ENCODE results near the gene STK11. TPM values are rescaled to one million over a fixed set of nuclear protein-coding genes. Genes with fewer than 3 reads are reported as not detected.

The STK11 gene
- polyA plus RNA-seq, 1 of the 3 experiments (the other 2 are of a cell fraction) = 55.5 TPM

DNA sequence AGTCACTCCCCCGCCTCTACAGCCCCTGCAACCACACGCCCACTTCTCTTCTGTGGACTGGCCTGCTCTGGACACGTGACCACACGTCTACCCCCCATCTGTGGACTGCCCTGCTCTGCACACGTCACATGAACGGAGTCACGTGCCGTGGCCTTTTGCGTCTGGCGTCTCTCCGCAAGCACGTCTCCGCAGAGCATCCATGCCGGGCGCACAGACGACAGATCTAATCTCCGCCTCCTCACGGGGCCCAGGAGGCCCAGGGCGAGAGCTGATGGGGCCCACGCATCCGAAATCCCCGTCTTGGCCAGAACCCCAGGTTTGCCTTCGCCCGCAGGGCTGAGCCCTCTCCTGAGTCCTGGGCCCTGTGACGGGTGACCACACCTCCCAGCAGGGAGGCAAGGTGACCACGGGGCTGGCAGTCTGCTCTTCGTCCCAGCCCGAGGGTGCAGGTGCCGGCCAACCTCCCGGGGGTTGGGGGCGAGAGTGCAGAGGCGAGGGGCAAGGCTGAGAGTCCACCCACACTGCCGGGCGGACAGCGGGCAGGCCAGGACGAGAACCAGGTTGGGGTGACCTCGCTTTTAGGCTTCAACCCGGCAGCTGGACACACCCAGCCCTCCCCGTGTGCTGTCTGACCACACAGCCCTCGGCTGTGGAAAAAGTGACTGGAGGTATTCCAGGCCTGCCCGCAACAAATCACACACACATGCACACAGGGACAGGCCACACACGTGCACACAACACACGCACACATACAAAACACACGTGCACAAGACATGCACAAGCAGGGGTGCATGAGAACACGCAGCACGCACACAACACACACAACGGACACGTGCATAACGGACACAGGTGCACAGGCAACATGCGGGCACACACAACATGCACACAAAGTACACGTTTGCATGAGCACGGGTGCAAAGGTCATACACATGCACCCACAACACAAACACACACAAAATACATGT is 35.4 kb upstream of the STK11 start (continued):
- TF ChIP-seq FOSL2 (IDR thresholded peaks at IDR 0.05; ENCODE audit: borderline replicate concordance, low read depth) = no peak
- TF ChIP-seq SMC3 (IDR thresholded peaks at IDR 0.05; ENCODE audit: low read depth, low read length) = no peak
- no peak for TF ChIP-seq ELF1 (IDR thresholded peaks at IDR 0.05)
- TF ChIP-seq EP300 (IDR thresholded peaks at IDR 0.05; ENCODE audit: borderline replicate concordance in 1 of 2, low read depth in 1 of 2, low read length in 1 of 2) = no peak
- peak; percentile 62 for TF ChIP-seq GATA2 (CRISPR knock-in tag; IDR thresholded peaks at IDR 0.05)
- TF ChIP-seq TCF12 (IDR thresholded peaks at IDR 0.05) = no peak
- no peak for TF ChIP-seq FOXM1 (IDR thresholded peaks at IDR 0.05; ENCODE audit: low read depth)
- peak; percentile 42 for TF ChIP-seq CHD2 (IDR thresholded peaks at IDR 0.05; ENCODE audit: low read length, partially characterized antibody)
- TF ChIP-seq NFIC (IDR thresholded peaks at IDR 0.05; ENCODE audit: borderline replicate concordance) = no peak
- TF ChIP-seq RAD21 (IDR thresholded peaks at IDR 0.05; ENCODE audit: low read length) = no peak
- TF ChIP-seq, protein P1, sequence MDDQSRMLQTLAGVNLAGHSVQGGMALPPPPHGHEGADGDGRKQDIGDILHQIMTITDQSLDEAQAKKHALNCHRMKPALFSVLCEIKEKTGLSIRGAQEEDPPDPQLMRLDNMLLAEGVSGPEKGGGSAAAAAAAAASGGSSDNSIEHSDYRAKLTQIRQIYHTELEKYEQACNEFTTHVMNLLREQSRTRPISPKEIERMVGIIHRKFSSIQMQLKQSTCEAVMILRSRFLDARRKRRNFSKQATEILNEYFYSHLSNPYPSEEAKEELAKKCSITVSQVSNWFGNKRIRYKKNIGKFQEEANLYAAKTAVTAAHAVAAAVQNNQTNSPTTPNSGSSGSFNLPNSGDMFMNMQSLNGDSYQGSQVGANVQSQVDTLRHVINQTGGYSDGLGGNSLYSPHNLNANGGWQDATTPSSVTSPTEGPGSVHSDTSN (IDR thresholded peaks at IDR 0.05) = no peak
- no peak for TF ChIP-seq YY1 (IDR thresholded peaks at IDR 0.05; ENCODE audit: low read depth)
- TF ChIP-seq, protein P2, sequence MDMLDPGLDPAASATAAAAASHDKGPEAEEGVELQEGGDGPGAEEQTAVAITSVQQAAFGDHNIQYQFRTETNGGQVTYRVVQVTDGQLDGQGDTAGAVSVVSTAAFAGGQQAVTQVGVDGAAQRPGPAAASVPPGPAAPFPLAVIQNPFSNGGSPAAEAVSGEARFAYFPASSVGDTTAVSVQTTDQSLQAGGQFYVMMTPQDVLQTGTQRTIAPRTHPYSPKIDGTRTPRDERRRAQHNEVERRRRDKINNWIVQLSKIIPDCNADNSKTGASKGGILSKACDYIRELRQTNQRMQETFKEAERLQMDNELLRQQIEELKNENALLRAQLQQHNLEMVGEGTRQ (IDR thresholded peaks at IDR 0.05; ENCODE audit: borderline replicate concordance, low read depth, low read length) = peak; percentile 93
- no peak for TF ChIP-seq RCOR1 (IDR thresholded peaks at IDR 0.05; ENCODE audit: low read length)
- no peak for TF ChIP-seq TEAD4 (IDR thresholded peaks at IDR 0.05; ENCODE audit: borderline replicate concordance, insufficient read depth)
- no peak for TF ChIP-seq GABPA (IDR thresholded peaks at IDR 0.05; ENCODE audit: low read depth)
- no peak for TF ChIP-seq NRF1 (IDR thresholded peaks at IDR 0.05; ENCODE audit: low read depth, low read length)
- TF ChIP-seq EZH2phosphoT487 (IDR thresholded peaks at IDR 0.05; ENCODE audit: borderline replicate concordance, low read depth) = no peak

DNA sequence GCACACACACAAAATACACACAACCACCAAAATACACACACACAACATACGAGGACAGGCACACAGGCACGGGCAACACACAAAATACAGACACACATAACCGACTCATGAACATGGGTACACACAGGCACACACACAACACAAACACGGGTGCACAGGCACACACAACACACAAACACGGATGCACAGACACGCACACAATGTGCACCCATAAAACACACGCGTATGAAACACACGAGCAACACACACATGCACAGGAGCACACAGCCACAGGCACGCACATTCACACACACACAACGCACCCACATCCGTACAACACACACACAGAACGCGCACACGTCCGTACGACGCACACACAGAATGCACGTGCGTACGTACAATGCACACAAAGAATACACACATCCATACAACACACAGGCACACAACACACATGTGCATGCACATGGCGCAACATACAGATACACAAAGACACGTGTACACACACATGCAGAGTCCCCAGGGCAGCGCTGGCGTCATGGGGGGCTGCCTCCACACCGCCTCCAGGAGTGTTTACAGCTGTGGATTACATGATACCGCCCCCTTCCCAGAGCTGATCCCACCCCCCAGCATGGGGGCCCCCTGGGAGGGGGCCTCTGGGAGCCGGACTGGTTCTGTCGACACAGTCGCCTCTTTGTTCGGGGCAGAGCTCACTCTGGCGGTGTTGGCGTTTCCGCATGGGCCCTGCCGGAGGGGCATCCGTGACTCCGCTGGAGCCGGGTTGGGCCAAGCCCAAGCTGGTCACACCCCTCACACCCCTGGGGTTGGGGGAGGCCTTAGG is 34.4 kb upstream of the STK11 start:
- DNase-seq = no peak
- CTCF ChIA-PET = interaction anchor here (1.0 kb wide), 1 partner anchor 58 kb away, joined by 6 read pairs; no protein-coding TSS in a partner anchor
- Histone ChIP-seq H3K36me3 (replicated peaks in 1 of 2; ENCODE audit: control insufficient read depth in 1 of 2, insufficient read depth in 2 of 2, low read length in 1 of 2) (peaks cover 0 to 5% of the 10 kb centered on the region in 2 experiments), H3K4me3 (ENCODE audit: low read depth in 2 of 2, low read length in 1 of 2) (no peak overlapping the region), H4K20me1 (ENCODE audit: insufficient read depth) (peaks cover 22% of the 10 kb centered on the region), H3K4me2 (0 out of 2 replicates have a peak overlapping the region, but pooled peaks have one; percentile 19), H3K79me2 (ENCODE audit: insufficient read depth) (peaks cover 79% of the 10 kb centered on the region), H3K4me1 (ENCODE audit: control insufficient read depth in 1 of 2, insufficient read depth in 2 of 2, low read depth in 1 of 2, low read length in 1 of 2) (peaks cover 29 to 31% of the 10 kb centered on the region in 2 experiments; a peak in 3 of 4 replicates), H3K9me3 (no peaks in the 10 kb centered on the region), H3F3A (replicated peaks; ENCODE audit: insufficient read depth) (peaks cover 15% of the 10 kb centered on the region), H3K9me2 (no peaks in the 10 kb centered on the region), H2AFZ (ENCODE audit: low read depth) (no peak overlapping the region), H3K9ac (no peak overlapping the region), H3K27me3 (ENCODE audit: insufficient read depth) (no peaks in the 10 kb centered on the region), H3K27ac (ENCODE audit: low read depth in 2 of 2, low read length in 1 of 2) (no peak overlapping the region)
- 95% methylated on average over 23 of the region's 38 CpGs for WGBS (ENCODE audit: low lambda C conversion rate)
- TF ChIP-seq GABPA (IDR thresholded peaks at IDR 0.05; ENCODE audit: low read depth) (no peak), POLR2AphosphoS5 (IDR thresholded peaks at IDR 0.05; ENCODE audit: low read depth, low read length) (no peak), NRF1 (IDR thresholded peaks at IDR 0.05; ENCODE audit: low read depth, low read length) (no peak), ELF1 (IDR thresholded peaks at IDR 0.05) (no peak)
- POLR2A ChIA-PET = interaction anchor here (0.6 kb wide), 1 partner anchor 206 kb away, joined by 6 read pairs; no protein-coding TSS in a partner anchor

Data from SK-N-SH (cell line).